ENCODE results near the gene ERBB4.

ERBB4 gene

DNA sequence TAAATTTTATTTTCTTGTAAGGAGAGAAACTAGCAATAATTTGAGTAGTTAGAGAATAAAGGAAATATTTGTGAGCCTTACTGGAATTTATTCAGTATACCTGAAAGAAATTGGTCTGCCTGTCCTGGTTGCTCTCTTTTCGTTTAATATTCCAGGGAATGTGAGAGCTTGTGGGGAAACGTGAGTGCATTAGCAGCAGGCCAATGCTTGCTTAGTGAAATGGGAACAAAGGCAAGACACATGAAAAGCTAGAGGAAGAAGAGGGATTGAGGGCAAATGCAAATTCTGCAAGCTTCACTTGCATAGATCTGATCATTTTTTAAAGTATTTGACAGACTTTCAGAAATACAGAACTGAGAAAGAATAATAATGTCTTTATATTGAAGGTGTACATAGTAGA is 111.0 kb downstream of the ERBB4 start:
- TF ChIP-seq, protein P1, sequence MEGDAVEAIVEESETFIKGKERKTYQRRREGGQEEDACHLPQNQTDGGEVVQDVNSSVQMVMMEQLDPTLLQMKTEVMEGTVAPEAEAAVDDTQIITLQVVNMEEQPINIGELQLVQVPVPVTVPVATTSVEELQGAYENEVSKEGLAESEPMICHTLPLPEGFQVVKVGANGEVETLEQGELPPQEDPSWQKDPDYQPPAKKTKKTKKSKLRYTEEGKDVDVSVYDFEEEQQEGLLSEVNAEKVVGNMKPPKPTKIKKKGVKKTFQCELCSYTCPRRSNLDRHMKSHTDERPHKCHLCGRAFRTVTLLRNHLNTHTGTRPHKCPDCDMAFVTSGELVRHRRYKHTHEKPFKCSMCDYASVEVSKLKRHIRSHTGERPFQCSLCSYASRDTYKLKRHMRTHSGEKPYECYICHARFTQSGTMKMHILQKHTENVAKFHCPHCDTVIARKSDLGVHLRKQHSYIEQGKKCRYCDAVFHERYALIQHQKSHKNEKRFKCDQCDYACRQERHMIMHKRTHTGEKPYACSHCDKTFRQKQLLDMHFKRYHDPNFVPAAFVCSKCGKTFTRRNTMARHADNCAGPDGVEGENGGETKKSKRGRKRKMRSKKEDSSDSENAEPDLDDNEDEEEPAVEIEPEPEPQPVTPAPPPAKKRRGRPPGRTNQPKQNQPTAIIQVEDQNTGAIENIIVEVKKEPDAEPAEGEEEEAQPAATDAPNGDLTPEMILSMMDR (IDR thresholded peaks at IDR 0.05), result no peak

DNA sequence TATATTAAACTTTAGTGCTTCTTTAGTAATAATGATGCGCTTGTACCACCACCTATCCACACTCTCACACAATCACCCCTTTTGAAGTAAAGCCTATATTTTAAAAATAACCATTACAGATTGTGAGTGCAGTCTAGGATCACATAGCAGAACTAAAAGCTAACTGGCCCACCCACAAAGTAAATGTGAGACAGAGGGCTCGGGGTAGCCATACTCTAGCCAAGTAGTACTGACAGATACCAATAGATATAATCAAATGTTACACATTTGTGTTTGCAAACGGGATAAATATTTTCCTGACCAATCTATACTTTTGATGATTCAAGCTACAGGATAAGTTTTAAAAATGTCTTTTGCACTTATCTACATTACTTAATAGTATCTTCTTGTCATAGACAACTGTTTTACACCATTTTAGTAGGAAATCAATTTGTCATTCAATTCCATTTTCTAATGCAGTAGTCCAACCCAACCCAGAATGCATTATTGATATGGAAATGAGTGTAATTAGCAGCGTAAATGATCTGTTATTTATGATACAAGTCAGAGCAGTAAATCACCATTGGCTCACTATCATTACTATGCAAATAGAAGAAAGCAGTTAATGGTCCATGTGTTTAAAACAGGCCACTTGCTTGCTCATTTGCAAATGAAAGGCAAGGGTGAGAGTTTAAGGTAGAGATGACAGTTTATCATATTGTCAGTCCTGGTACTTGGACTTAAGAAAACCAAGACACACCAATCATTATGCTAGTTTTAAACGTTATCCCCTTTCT is 111.8 kb downstream of the ERBB4 start:
- TF ChIP-seq, protein P1 (IDR thresholded peaks at IDR 0.05), result no peak

DNA sequence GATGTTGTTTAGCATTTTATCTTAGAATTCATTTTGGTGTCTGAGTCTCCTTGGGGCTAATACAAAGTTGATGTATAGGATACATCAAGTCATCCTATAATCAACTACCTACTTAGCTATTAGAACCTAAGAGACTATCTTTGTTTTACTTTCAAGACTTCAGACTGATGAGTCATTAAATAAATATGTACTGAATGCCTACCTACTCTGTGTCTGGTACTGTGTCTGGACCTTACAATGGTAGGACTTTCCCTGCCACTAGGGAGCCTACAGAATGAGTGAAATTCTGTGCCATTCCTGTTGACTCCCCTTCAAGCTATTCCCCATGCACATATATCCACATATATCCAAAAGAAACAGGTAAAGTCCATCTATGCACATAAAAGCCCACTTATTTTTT is 114.5 kb downstream of the ERBB4 start:
- TF ChIP-seq, protein P1 (IDR thresholded peaks at IDR 0.05), result no peak

DNA sequence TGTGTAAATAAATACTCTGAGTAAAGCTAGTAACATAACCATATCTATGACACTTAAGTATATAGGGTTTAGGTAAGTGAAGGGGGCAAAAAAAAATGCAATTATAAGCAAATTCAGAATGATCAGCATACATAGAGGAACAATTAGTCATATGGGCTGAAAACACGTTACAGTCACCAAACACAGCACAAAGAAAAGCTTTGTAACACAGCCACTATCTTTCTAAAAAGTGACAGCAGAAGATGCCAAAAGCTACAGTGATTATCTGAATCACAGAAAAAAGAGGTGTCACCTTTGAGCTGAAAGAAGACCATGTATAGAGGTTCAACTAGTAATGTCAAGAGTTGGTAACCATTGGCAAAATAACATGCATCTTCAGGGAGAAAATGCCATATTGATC is 115.5 kb downstream of the ERBB4 start:
- TF ChIP-seq, protein P1 (IDR thresholded peaks at IDR 0.05), result no peak

DNA sequence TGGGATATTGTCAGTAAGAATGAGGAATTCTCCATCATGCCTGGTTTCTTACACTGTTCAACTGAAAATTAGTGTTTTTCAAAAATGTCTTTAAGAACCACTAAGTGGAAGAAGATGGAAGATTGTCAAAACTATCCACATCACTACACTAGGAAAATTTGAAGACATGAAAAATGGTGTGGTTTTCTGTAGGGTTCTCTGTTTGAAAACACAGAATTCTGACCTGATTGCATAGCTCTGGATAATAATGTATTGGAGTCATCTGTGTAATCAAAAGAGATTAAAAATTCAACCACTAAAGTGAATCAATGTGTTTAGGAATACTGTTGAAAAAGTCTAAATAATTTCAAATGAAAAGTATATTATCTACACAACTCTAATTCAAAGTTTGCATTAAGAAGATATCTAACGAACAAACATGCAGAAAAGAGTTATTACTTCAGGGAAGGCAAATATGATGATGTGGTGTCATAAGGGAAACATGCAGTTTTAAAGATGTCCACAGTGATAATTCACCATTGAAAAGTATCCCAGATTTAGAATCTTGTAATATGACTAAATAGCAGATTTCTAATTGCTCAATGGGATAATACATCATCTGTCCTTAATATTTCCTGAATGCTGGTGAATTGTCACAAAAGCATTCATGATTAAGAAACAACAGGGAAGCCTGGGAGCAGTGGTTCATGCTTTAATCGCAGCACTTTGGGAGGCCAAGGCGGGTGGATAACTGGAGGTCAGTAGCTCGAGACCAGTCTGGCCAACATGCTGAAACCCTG is 116.9 kb downstream of the ERBB4 start:
- TF ChIP-seq, protein P1 (IDR thresholded peaks at IDR 0.05), result no peak

DNA sequence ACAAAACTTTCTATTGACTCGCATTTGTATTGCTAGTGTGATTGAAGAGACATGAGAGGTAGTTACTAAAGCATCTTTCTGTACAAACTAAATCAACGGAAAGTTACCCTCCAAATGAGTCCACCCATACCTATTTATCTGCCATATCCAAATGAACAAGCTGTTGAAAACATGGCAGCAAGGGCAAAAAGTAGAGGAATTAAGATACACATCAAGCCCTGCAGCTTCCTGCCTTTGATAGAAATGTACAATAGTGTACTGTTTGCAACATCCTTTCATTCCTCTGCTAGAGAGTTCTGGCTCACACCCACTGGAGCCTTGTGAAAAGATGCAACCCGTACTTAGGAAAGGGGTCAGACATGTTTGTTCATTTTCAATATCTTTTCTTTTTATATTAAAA is 122.5 kb downstream of the ERBB4 start:
- TF ChIP-seq, protein P1 (IDR thresholded peaks at IDR 0.05), result no peak

DNA sequence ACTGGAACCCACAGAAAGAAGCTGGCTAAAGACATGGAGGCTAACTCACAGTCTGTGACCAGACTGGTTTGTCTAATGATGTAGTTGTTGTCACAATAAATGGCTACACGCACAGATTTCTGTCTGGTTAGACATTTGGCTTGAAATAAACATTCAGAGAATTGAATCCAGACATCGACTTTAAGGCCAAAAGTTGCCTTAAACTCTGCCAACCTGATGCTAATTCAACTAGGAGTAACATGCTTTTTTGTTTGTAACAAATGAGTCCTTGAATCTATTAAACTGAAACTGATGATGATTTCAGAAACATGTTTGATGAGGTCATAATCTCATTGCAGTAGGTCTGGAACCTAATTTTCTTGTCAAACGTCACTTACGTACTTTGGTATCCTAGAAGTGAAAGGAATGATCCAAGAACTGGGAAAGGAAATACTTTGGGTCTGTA is 123.8 kb downstream of the ERBB4 start:
- TF ChIP-seq, protein P1 (IDR thresholded peaks at IDR 0.05), result no peak
